ENCODE data around the gene PPP4C. TPM values are rescaled to one million over a fixed set of nuclear protein-coding genes. Genes with fewer than 3 reads are reported as not detected.
"Not testable (repeated sequence)": the region's sequence is repeated elsewhere in the genome, so short reads cannot be mapped to it uniquely, and the experiment has no call there.

Gene PPP4C
- polyA plus RNA-seq, 1 donor from 2014 or later = 173 TPM

- H3F3A ChIP-seq (ENCODE audit: insufficient read depth, low read length, poor library complexity, severe bottlenecking) = no peaks in the 10 kb centered on the region
- H3K36me3 ChIP-seq (ENCODE audit: insufficient read depth, low read length) = no peaks in the 10 kb centered on the region
- H3K4me2 ChIP-seq (ENCODE audit: low read length) = no peak overlapping the region
- no peaks in the 10 kb centered on the region for H3K79me2 ChIP-seq (replicated peaks; ENCODE audit: insufficient read depth, low read length)
- no peaks in the 10 kb centered on the region for H3K9me2 ChIP-seq (ENCODE audit: insufficient read depth, low read length)
- H2AFZ ChIP-seq (ENCODE audit: low read depth, low read length) = no peak overlapping the region
- H3K27ac ChIP-seq (ENCODE audit: low read length) = no peak overlapping the region
- H3K27me3 ChIP-seq (ENCODE audit: insufficient read depth, low read depth, low read length) = no peaks in the 10 kb centered on the region
- TF ChIP-seq SMC3 (conservative IDR thresholded peaks at IDR 0.05; ENCODE audit: poor library complexity) (no peak), EZH2 (IDR thresholded peaks at IDR 0.05; ENCODE audit: borderline replicate concordance, insufficient read depth, low read length, poor library complexity, severe bottlenecking) (no peak), TAF1 (IDR thresholded peaks at IDR 0.05; ENCODE audit: low read depth) (no peak), EP300 (conservative IDR thresholded peaks at IDR 0.05; ENCODE audit: poor library complexity, severe bottlenecking) (no peak), CTCF (IDR thresholded peaks at IDR 0.05; ENCODE audit: poor library complexity, severe bottlenecking) (no peak), RAD21 (conservative IDR thresholded peaks at IDR 0.05) (no peak), MXI1 (conservative IDR thresholded peaks at IDR 0.05; ENCODE audit: poor library complexity, severe bottlenecking) (no peak), POLR2AphosphoS5 (IDR thresholded peaks at IDR 0.05) (no peak), REST (IDR thresholded peaks at IDR 0.05; ENCODE audit: borderline replicate concordance) (no peak)
- no peak overlapping the region for H3K9ac ChIP-seq (ENCODE audit: low read length)
- H4K20me1 ChIP-seq (ENCODE audit: insufficient read depth) = no peaks in the 10 kb centered on the region
- no peaks in the 10 kb centered on the region for H3K9me3 ChIP-seq (ENCODE audit: low read length)
- no peak overlapping the region for H3K4me3 ChIP-seq (ENCODE audit: low read length)
Measured at GRCh38 chr16:30124985-30125379, 49.2 kb downstream of the PPP4C start.

DNA sequence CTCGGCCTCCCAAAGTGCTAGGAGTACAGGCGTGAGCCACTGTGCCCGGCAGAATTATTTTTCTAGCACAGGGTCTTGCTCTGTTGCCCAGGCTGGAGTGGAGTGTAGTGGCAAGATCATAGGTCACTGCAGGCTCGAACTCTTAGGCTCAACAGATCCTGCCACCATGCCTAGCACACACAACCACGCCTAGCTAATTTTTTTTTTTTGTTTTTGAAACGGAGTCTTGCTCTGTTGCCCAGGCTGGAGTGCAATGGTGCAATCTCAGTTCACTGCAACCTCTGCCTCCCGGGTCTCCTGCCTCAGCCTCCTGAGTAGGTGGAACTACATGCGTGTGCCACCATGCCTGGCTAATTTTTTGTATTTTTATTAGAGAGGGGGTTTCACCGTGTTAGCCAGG lies 49.9 kb downstream of the PPP4C start:
- not testable (repeated sequence) for H3K9me3 ChIP-seq (ENCODE audit: low read length); H2AFZ ChIP-seq (ENCODE audit: low read depth, low read length); H3K4me3 ChIP-seq (ENCODE audit: low read length); H3K36me3 ChIP-seq (ENCODE audit: insufficient read depth, low read length); H3K27me3 ChIP-seq (ENCODE audit: insufficient read depth, low read depth, low read length); H3K27ac ChIP-seq (ENCODE audit: low read length); H3F3A ChIP-seq (ENCODE audit: insufficient read depth, low read length, poor library complexity, severe bottlenecking); H4K20me1 ChIP-seq (ENCODE audit: insufficient read depth); H3K4me2 ChIP-seq (ENCODE audit: low read length); H3K9ac ChIP-seq (ENCODE audit: low read length); H3K79me2 ChIP-seq (replicated peaks; ENCODE audit: insufficient read depth, low read length); H3K9me2 ChIP-seq (ENCODE audit: insufficient read depth, low read length)

DNA sequence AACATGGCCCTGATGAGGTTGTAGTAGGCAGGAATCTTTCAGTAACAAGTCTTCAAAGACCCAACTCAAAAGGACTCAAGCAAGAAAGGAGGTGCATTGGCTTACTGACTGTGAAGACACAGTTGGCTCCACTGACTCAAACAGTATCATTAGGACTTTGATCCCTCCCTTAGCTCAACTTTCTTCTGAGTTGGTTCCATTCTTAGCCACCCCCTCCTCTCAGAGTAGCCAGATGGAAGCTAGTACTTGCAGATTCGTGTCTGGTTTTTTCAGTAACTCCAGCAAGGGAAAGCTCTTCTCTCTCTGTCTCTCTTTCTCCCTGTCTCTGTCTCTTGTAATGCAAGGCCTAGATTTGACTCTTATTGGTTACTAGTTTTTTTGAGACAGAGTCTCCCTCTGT lies 52.2 kb downstream of the PPP4C start:
- H3K4me3 ChIP-seq (ENCODE audit: low read length) = no peak overlapping the region
- no peak overlapping the region for H3K4me2 ChIP-seq (ENCODE audit: low read length)
- no peaks in the 10 kb centered on the region for H3K27me3 ChIP-seq (ENCODE audit: insufficient read depth, low read depth, low read length)
- no peak overlapping the region for H3K27ac ChIP-seq (ENCODE audit: low read length)
- H3F3A ChIP-seq (ENCODE audit: insufficient read depth, low read length, poor library complexity, severe bottlenecking) = no peaks in the 10 kb centered on the region
- H4K20me1 ChIP-seq (ENCODE audit: insufficient read depth) = no peaks in the 10 kb centered on the region
- H3K9me2 ChIP-seq (ENCODE audit: insufficient read depth, low read length) = no peaks in the 10 kb centered on the region
- no peak overlapping the region for H3K9ac ChIP-seq (ENCODE audit: low read length)
- no peaks in the 10 kb centered on the region for H3K79me2 ChIP-seq (replicated peaks; ENCODE audit: insufficient read depth, low read length)
- no peak overlapping the region for H2AFZ ChIP-seq (ENCODE audit: low read depth, low read length)
- no peaks in the 10 kb centered on the region for H3K36me3 ChIP-seq (ENCODE audit: insufficient read depth, low read length)
- no peaks in the 10 kb centered on the region for H3K9me3 ChIP-seq (ENCODE audit: low read length)
- TF ChIP-seq SMC3 (conservative IDR thresholded peaks at IDR 0.05; ENCODE audit: poor library complexity) (no peak), POLR2AphosphoS5 (IDR thresholded peaks at IDR 0.05) (no peak), EP300 (conservative IDR thresholded peaks at IDR 0.05; ENCODE audit: poor library complexity, severe bottlenecking) (no peak), MXI1 (conservative IDR thresholded peaks at IDR 0.05; ENCODE audit: poor library complexity, severe bottlenecking) (no peak)

Data from neural cell (in vitro differentiated cells).